Neuronal stem cell (in vitro differentiated cells): Measurements from ENCODE around the gene SYNPO.
A peak's percentile ranks its signal among the peaks of the same experiment; 100 is the strongest.

Experiments used
- DNase-seq: peaks from one replicate; pipeline ENCODE4 v3.0.0-alpha.2; 2013; ENCODE audit warnings: low spot score
- H2AFZ ChIP-seq: one replicate; pipeline ENCODE4 v1.6.1; 2013; ENCODE audit warnings: mild to moderate bottlenecking, low read length, inconsistent platforms
- H2AK5ac ChIP-seq: 2 replicates; pipeline ENCODE4 v1.6.1; 2013; ENCODE audit warnings: low read depth, mild to moderate bottlenecking, inconsistent platforms, low read length, moderate library complexity, mixed read lengths
- H2BK120ac ChIP-seq: 2 replicates; pipeline ENCODE4 v1.6.1; 2013; ENCODE audit warnings: low read depth, mild to moderate bottlenecking, inconsistent platforms, low read length, moderate library complexity, mixed read lengths
- H2BK12ac ChIP-seq: one replicate; pipeline ENCODE4 v1.6.1; 2013; ENCODE audit warnings: low read length, inconsistent platforms
- H2BK15ac ChIP-seq: 2 replicates; pipeline ENCODE4 v1.6.1; 2013; ENCODE audit warnings: mild to moderate bottlenecking, low read length, inconsistent platforms, mixed read lengths
- H2BK5ac ChIP-seq: one replicate; pipeline ENCODE4 v1.6.1; 2013; ENCODE audit warnings: inconsistent platforms, mild to moderate bottlenecking, low read length, moderate library complexity
- H3K14ac ChIP-seq: one replicate; pipeline ENCODE4 v1.6.1; 2013; ENCODE audit warnings: low read length, inconsistent platforms
- H3K18ac ChIP-seq: 2 replicates; pipeline ENCODE4 v1.6.1; 2013; ENCODE audit warnings: low read length, inconsistent platforms
- H3K23ac ChIP-seq: 2 replicates; pipeline ENCODE4 v1.6.1; 2013; ENCODE audit warnings: low read depth, mild to moderate bottlenecking, mixed read lengths, low read length, inconsistent platforms; ENCODE audit not compliant: poor library complexity
- H3K27ac ChIP-seq: replicated peaks from 3 replicates; pipeline ENCODE4 v1.5.1; 2013; ENCODE audit warnings: low read length, inconsistent platforms
- H3K27me3 ChIP-seq, 3 experiments: 2 replicates each; pipeline ENCODE4 v1.6.1; 2013; ENCODE audit warnings: low read length in 3 of 3, mild to moderate bottlenecking in 2 of 3, inconsistent platforms in 1 of 3, low read depth in 1 of 3, mixed read lengths in 1 of 3, moderate library complexity in 1 of 3; ENCODE audit not compliant: control insufficient read depth in 3 of 3, insufficient read depth in 3 of 3
- H3K36me3 ChIP-seq, 2 donors: replicated peaks in 1 of 2; 2 replicates each; pipeline ENCODE4 v1.6.1; 2013; ENCODE audit warnings: low read length in 2 of 2; ENCODE audit not compliant: control insufficient read depth in 2 of 2, insufficient read depth in 2 of 2
- H3K4ac ChIP-seq: 2 replicates; pipeline ENCODE4 v1.6.1; 2013; ENCODE audit warnings: inconsistent platforms, mild to moderate bottlenecking, low read length, moderate library complexity
- H3K4me1 ChIP-seq, 2 donors: 1 replicate in 1 of 2; 2 replicates in 1 of 2; pipeline ENCODE4 v1.6.1; 2013; ENCODE audit warnings: low read length in 2 of 2, low read depth in 1 of 2; ENCODE audit not compliant: control insufficient read depth in 2 of 2, insufficient read depth in 1 of 2
- H3K4me2 ChIP-seq: one replicate; pipeline ENCODE4 v1.6.1; 2013; ENCODE audit warnings: mild to moderate bottlenecking, low read length, inconsistent platforms; ENCODE audit not compliant: insufficient read depth, poor library complexity, severe bottlenecking
- H3K4me3 ChIP-seq, 2 donors: 2 replicates each; pipeline ENCODE4 v1.5.1; 2013; ENCODE audit warnings: low read length in 2 of 2, mild to moderate bottlenecking in 2 of 2, inconsistent platforms in 1 of 2, moderate library complexity in 1 of 2
- H3K79me1 ChIP-seq: one replicate; pipeline ENCODE4 v1.6.1; 2013; ENCODE audit warnings: low read depth, mild to moderate bottlenecking, inconsistent platforms, low read length, moderate library complexity
- H3K9ac ChIP-seq: one replicate; pipeline ENCODE4 v1.6.1; 2013; ENCODE audit warnings: mild to moderate bottlenecking, low read depth, low read length, inconsistent platforms; ENCODE audit not compliant: poor library complexity
- H3K9me3 ChIP-seq, 2 donors: replicated peaks in 1 of 2; 2 replicates each; pipeline versions ENCODE3 to v1.6.1; 2013; ENCODE audit warnings: low read length in 2 of 2, mild to moderate bottlenecking in 2 of 2, inconsistent platforms in 1 of 2, low read depth in 1 of 2, mixed read lengths in 1 of 2, moderate library complexity in 1 of 2; ENCODE audit not compliant: control insufficient read depth in 2 of 2, insufficient read depth in 1 of 2
- H4K8ac ChIP-seq: one replicate; pipeline ENCODE4 v1.6.1; 2013; ENCODE audit warnings: low read depth, mild to moderate bottlenecking, inconsistent platforms, low read length, moderate library complexity
- H4K91ac ChIP-seq: one replicate; pipeline ENCODE4 v1.6.1; 2013; ENCODE audit warnings: low read length, low read depth, mild to moderate bottlenecking, inconsistent platforms; ENCODE audit not compliant: poor library complexity
- WGBS, 2 donors: extraction: QIAGEN DNeasy Blood & Tissue Kit; methylation state at CpG; one replicate each; pipeline ENCODE4 v1.1.7; 2013; ENCODE audit warnings: missing lambda C conversion rate in 2 of 2, mixed read lengths in 1 of 2; ENCODE audit not compliant: insufficient read length in 2 of 2, insufficient replicate concordance in 1 of 2; ENCODE audit errors: extremely low coverage in 2 of 2; 5-methylcytosine and 5-hydroxymethylcytosine counted together

SYNPO gene

DNA sequence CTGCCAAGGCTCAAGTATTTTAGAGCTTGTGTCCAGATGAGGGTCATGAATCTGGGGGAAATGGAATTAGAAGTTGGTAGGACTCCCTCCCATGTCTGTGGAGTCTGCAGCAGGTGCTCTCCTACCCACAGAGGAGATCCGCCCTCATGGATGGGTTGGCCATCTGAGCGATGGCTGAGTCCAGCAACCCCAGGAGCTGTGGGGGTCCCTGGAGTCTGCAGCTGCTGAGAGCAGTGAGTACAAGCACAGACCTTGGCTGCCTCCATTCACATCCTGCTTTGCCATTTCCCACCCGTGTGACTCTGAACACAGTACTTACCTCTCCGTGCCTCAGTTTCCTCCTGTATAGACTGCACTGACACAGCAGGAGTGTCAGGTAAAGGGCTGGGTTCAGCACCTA lies 25.8 kb upstream of the SYNPO start:
- H3K9me3 ChIP-seq, result no peaks in the 10 kb centered on the region
- no peaks in the 10 kb centered on the region for H3K79me1 ChIP-seq
- no peak overlapping the region for H4K8ac ChIP-seq

DNA sequence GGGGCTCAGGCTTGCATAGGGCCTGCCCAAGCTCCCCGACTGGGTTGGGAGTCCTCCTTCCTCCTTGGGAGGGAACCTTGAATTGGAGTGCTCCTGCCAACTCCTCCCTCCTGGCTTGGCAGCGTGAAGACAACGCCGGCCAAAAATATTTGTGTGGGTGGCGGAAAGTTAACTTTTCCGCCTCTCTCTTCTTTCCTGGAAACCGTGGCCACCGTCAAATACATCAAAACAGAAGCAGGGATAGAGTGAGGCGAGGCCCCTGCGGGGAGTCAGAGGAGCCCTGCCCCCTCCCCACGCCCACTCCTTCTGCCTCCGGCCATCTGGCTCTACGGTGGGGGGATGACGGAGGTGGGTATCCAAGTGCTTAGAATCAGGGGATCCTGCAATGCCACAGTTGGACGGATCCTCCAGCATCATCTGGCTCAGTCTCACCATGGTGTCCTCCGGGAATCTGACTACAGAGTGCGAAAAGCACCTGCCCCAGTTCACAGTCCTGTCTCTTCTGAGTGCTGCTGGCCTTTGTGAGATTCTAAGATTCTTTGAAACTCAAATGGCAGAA lies 25.2 kb upstream of the SYNPO start:
- no CpG with 5 or more reads among the region's 17 CpGs for WGBS, 2 donors
- H3K4me3 ChIP-seq, result no peak overlapping the region
- peak overlapping the region; percentile 66 for H2AFZ ChIP-seq
- H3K36me3 ChIP-seq, result no peaks in the 10 kb centered on the region
- no peak overlapping the region for H2BK15ac ChIP-seq
- no peak overlapping the region for H3K27ac ChIP-seq
- peaks cover 10 to 26% of the 10 kb centered on the region in 2 donors for H3K4me1 ChIP-seq
- peak overlapping the region; percentile 5 for H3K23ac ChIP-seq
- no peak overlapping the region for H4K8ac ChIP-seq
- H2BK5ac ChIP-seq, result no peak overlapping the region
- H3K4me2 ChIP-seq, result no peak overlapping the region
- H3K4ac ChIP-seq, result no peak overlapping the region
- H3K18ac ChIP-seq, result peak overlapping the region; percentile 21
- no peak overlapping the region for H3K9ac ChIP-seq
- H3K9me3 ChIP-seq, result no peaks in the 10 kb centered on the region
- peak overlapping the region; percentile 51 for H2BK12ac ChIP-seq
- H2AK5ac ChIP-seq, result peak overlapping the region; percentile 10
- H3K27me3 ChIP-seq, result peaks cover 0 to 27% (median 0%) of the 10 kb centered on the region in 3 experiments
- H2BK120ac ChIP-seq, result no peak overlapping the region
- no peaks in the 10 kb centered on the region for H3K79me1 ChIP-seq
- no peak overlapping the region for H3K14ac ChIP-seq
- DNase-seq, result no peak
- H4K91ac ChIP-seq, result no peak overlapping the region

More for the DNA sequence above, 25.8 kb upstream of the SYNPO start:
- Histone ChIP-seq H3K27ac (no peak overlapping the region), H3K4ac (no peak overlapping the region), H2AK5ac (peak overlapping the region; percentile 10), H3K27me3 (peaks cover 0 to 25% (median 0%) of the 10 kb centered on the region in 3 experiments), H2BK120ac (no peak overlapping the region), H3K18ac (no peak overlapping the region), H4K91ac (no peak overlapping the region), H2BK15ac (no peak overlapping the region), H3K4me3 (no peak overlapping the region), H2BK12ac (no peak overlapping the region), H3K23ac (peak overlapping the region; percentile 5), H3K4me1 (peaks cover 10 to 23% of the 10 kb centered on the region in 2 donors), H3K14ac (no peak overlapping the region), H2BK5ac (no peak overlapping the region), H3K36me3 (no peaks in the 10 kb centered on the region), H2AFZ (no peak overlapping the region), H3K4me2 (no peak overlapping the region), H3K9ac (no peak overlapping the region)
- no CpG with 5 or more reads among the region's 4 CpGs for WGBS, 2 donors
- no peak for DNase-seq

DNA sequence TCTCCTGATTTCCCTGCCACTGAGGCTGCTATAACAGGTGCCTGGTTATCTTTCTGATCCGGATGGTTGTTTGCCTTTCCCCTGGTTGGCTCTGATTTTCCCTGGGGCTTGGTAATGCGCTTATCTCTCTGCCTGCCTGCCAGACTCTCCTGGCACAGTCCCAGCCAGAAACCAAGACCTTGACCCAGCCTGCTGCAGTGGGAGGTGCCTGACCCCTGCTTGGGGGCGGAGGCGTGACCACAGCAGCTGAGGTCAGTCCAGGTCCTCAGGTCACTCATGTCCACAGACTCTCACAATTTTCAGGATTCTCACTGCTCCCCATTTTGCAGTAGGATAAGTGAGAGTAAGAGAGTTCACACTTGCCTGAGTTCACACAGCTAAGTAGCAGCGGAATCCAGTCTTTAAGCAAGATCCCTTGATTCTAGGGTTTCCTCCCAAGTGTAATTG lies 24.4 kb upstream of the SYNPO start:
- no CpG with 5 or more reads among the region's 5 CpGs for WGBS, 2 donors
- Histone ChIP-seq H3K4ac (no peak overlapping the region), H3K18ac (no peak overlapping the region), H4K8ac (no peak overlapping the region), H2BK12ac (no peak overlapping the region), H3K4me1 (peaks cover 10 to 26% of the 10 kb centered on the region in 2 donors), H3K36me3 (no peaks in the 10 kb centered on the region), H2BK120ac (no peak overlapping the region), H3K27me3 (peaks cover 0 to 30% (median 0%) of the 10 kb centered on the region in 3 experiments), H2AK5ac (no peak overlapping the region), H3K9me3 (no peaks in the 10 kb centered on the region), H3K27ac (no peak overlapping the region), H3K4me3 (no peak overlapping the region), H3K14ac (no peak overlapping the region), H2BK15ac (no peak overlapping the region), H2BK5ac (no peak overlapping the region), H2AFZ (no peak overlapping the region), H3K9ac (no peak overlapping the region), H4K91ac (no peak overlapping the region), H3K23ac (no peak overlapping the region), H3K79me1 (no peaks in the 10 kb centered on the region), H3K4me2 (no peak overlapping the region)
- DNase-seq, result no peak

DNA sequence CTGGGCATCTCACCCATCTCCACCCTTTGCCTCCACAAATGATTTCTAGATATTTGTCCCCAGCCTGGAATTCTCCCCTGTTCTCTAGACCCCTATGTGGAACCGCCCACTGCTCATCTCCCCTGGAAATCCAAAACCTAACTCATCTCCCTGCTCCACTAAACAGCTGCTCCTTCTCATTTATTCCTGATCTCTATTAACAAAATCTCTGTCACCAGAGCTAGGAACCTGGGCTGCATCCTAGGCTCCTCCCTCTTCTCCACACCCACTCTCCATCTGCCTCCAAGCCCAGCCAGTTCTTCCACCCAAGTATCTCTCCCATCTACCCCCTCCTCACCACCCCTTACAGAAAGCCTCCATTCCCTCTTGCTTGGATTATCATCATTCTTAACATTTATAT lies 24.0 kb upstream of the SYNPO start:
- H3K27ac ChIP-seq, result no peak overlapping the region
- no peak overlapping the region for H2AK5ac ChIP-seq
- no peak overlapping the region for H4K91ac ChIP-seq
- H2BK120ac ChIP-seq, result no peak overlapping the region
- no CpG with 5 or more reads among the region's 1 CpG for WGBS, 2 donors
- no peak overlapping the region for H2BK15ac ChIP-seq
- DNase-seq, result no peak
- peaks cover 0 to 30% (median 0%) of the 10 kb centered on the region in 3 experiments for H3K27me3 ChIP-seq
- H3K18ac ChIP-seq, result no peak overlapping the region
- H3K23ac ChIP-seq, result no peak overlapping the region
- H3K79me1 ChIP-seq, result no peaks in the 10 kb centered on the region
- H4K8ac ChIP-seq, result no peak overlapping the region
- H2BK12ac ChIP-seq, result no peak overlapping the region
- H3K4me2 ChIP-seq, result no peak overlapping the region
- H2BK5ac ChIP-seq, result no peak overlapping the region
- no peak overlapping the region for H3K14ac ChIP-seq
- H3K9ac ChIP-seq, result no peak overlapping the region
- peaks cover 10 to 26% of the 10 kb centered on the region in 2 donors for H3K4me1 ChIP-seq
- no peak overlapping the region for H2AFZ ChIP-seq
- H3K4me3 ChIP-seq, result no peak overlapping the region
- no peaks in the 10 kb centered on the region for H3K9me3 ChIP-seq
- no peak overlapping the region for H3K4ac ChIP-seq
- H3K36me3 ChIP-seq, result no peaks in the 10 kb centered on the region
